Measurements from ENCODE around the gene FAT2. TPM values are rescaled to one million over a fixed set of nuclear protein-coding genes. Genes with fewer than 3 reads are reported as not detected.

The FAT2 gene
- polyA plus RNA-seq, 2 of the 4 experiments (the other 2 are of a cell fraction), result 0.03 TPM; not detected in 1

GRCh38 chr5:151632941-151633340 lies 41.8 kb upstream of the FAT2 start (continued):
- TF ChIP-seq HMGXB4 (CRISPR knock-in tag; IDR thresholded peaks at IDR 0.05; ENCODE audit: borderline replicate concordance), result no peak
- no peak for TF ChIP-seq NPAS2 (CRISPR knock-in tag; IDR thresholded peaks at IDR 0.05; ENCODE audit: borderline replicate concordance)
- TF ChIP-seq ZFP36 (IDR thresholded peaks at IDR 0.05; ENCODE audit: borderline replicate concordance, partially characterized antibody), result no peak
- no peak for TF ChIP-seq GATA3 (IDR thresholded peaks at IDR 0.05; ENCODE audit: borderline replicate concordance)
- no peak for TF ChIP-seq SREBF2 (IDR thresholded peaks at IDR 0.05)

GRCh38 chr5:151632524-151632923 lies 41.4 kb upstream of the FAT2 start:
- POLR2A ChIA-PET, result no interaction called here
- no peak overlapping the region for H3K27ac ChIP-seq
- CTCF ChIA-PET, result no interaction called here
- WGBS (ENCODE audit: missing lambda C conversion rate), result 51% methylated on average over 15 of the region's 15 CpGs
- no peaks in the 10 kb centered on the region for H3K4me1 ChIP-seq
- ATAC-seq (peak in 1 of 2 experiments; percentile 10; a peak in 2 of 6 replicates), FAIRE-seq (no peak), DNase-seq (ENCODE audit: low read depth in 1 of 2, low spot score in 1 of 2) (no peak)
- no peak overlapping the region for H3K4me3 ChIP-seq
- H3K4me2 ChIP-seq, result no peak overlapping the region
- no peak for TF ChIP-seq HES2 (IDR thresholded peaks at IDR 0.05)
- TF ChIP-seq, protein P1, sequence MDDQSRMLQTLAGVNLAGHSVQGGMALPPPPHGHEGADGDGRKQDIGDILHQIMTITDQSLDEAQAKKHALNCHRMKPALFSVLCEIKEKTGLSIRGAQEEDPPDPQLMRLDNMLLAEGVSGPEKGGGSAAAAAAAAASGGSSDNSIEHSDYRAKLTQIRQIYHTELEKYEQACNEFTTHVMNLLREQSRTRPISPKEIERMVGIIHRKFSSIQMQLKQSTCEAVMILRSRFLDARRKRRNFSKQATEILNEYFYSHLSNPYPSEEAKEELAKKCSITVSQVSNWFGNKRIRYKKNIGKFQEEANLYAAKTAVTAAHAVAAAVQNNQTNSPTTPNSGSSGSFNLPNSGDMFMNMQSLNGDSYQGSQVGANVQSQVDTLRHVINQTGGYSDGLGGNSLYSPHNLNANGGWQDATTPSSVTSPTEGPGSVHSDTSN (IDR thresholded peaks at IDR 0.05), result no peak
- no peak for TF ChIP-seq ELK1 (IDR thresholded peaks at IDR 0.05; ENCODE audit: low read depth, low read length)
- no peak for TF ChIP-seq RFX5 (IDR thresholded peaks at IDR 0.05)
- no peak for TF ChIP-seq E2F6 (IDR thresholded peaks at IDR 0.05; ENCODE audit: borderline replicate concordance, low read depth)
- TF ChIP-seq ZNF302 (CRISPR knock-in tag; IDR thresholded peaks at IDR 0.05), result no peak
- TF ChIP-seq POLR2A (IDR thresholded peaks at IDR 0.05; ENCODE audit: low read length), result no peak
- TF ChIP-seq ESRRA (IDR thresholded peaks at IDR 0.05; ENCODE audit: borderline replicate concordance, low read length), result no peak
- TF ChIP-seq ZFP36 (IDR thresholded peaks at IDR 0.05; ENCODE audit: borderline replicate concordance, partially characterized antibody), result no peak
- no peak for TF ChIP-seq REST (IDR thresholded peaks at IDR 0.05)
- TF ChIP-seq CHD2 (IDR thresholded peaks at IDR 0.05; ENCODE audit: low read length, partially characterized antibody), result no peak
- TF ChIP-seq MAFK (IDR thresholded peaks at IDR 0.05; ENCODE audit: partially characterized antibody), result no peak
- no peak for TF ChIP-seq FOSL2 (IDR thresholded peaks at IDR 0.05)
- TF ChIP-seq FOSL2 (CRISPR knock-in tag; IDR thresholded peaks at IDR 0.05), result no peak
- TF ChIP-seq FOXS1 (CRISPR knock-in tag; IDR thresholded peaks at IDR 0.05), result no peak
- TF ChIP-seq HMGXB4 (CRISPR knock-in tag; IDR thresholded peaks at IDR 0.05; ENCODE audit: borderline replicate concordance), result no peak
- TF ChIP-seq KDM1A (IDR thresholded peaks at IDR 0.05; ENCODE audit: low read depth), result no peak
- TF ChIP-seq GATA3 (IDR thresholded peaks at IDR 0.05; ENCODE audit: borderline replicate concordance), result no peak
- no peak for TF ChIP-seq HOXB5 (CRISPR knock-in tag; IDR thresholded peaks at IDR 0.05)
- TF ChIP-seq FOSB (CRISPR knock-in tag; IDR thresholded peaks at IDR 0.05), result no peak
- no peak for TF ChIP-seq RAD21 (conservative IDR thresholded peaks at IDR 0.05 in 1 of 2, IDR thresholded peaks at IDR 0.05 in 1 of 2)
- 0 out of 3 replicates have a peak, but pooled peaks cover 4% of the 10 kb centered on the region for H3K9me3 ChIP-seq

Data from A549 (cell line).